NCI-H2227 (cell line): ENCODE results near the gene CNTRL.
"Not testable (repeated sequence)": the region's sequence is repeated elsewhere in the genome, so short reads cannot be mapped to it uniquely, and the experiment has no call there.

Experiments used
- DNase-seq: peaks from one replicate; lab custom pipeline; 2025; ENCODE audit not compliant: unreplicated experiment; lab: John Stamatoyannopoulos, UW

Gene CNTRL

GRCh38 chr9:121129384-121129783 lies 54.6 kb downstream of the CNTRL start:
- DNase-seq = not testable (repeated sequence)

GRCh38 chr9:121133104-121133816 lies 58.5 kb downstream of the CNTRL start:
- DNase-seq = no peak

GRCh38 chr9:121135642-121136041 lies 60.9 kb downstream of the CNTRL start:
- no peak for DNase-seq

GRCh38 chr9:121138561-121138960 lies 63.8 kb downstream of the CNTRL start:
- DNase-seq = no peak

- no peak for DNase-seq
These were observed 64.2 kb downstream of the CNTRL start for GRCh38 chr9:121138973-121139372.

- no peak for DNase-seq
These were observed 65.4 kb downstream of the CNTRL start for GRCh38 chr9:121140162-121140561.

GRCh38 chr9:121141306-121141705 lies 66.6 kb downstream of the CNTRL start:
- no peak for DNase-seq

- no peak for DNase-seq
These were observed 67.0 kb downstream of the CNTRL start for GRCh38 chr9:121141706-121142105.

GRCh38 chr9:121143771-121144170 lies 69.0 kb downstream of the CNTRL start:
- DNase-seq = no peak

GRCh38 chr9:121144482-121144881 lies 69.7 kb downstream of the CNTRL start:
- no peak for DNase-seq

- DNase-seq = no peak
These were observed 75.4 kb downstream of the CNTRL start for GRCh38 chr9:121150188-121150587.

GRCh38 chr9:121153642-121154041 lies 78.9 kb downstream of the CNTRL start:
- DNase-seq = no peak

- DNase-seq = no peak
These were observed 80.0 kb downstream of the CNTRL start for GRCh38 chr9:121154782-121155181.

GRCh38 chr9:121156263-121156731 lies 81.5 kb downstream of the CNTRL start:
- DNase-seq = no peak

GRCh38 chr9:121157939-121158338 lies 83.2 kb downstream of the CNTRL start:
- no peak for DNase-seq

GRCh38 chr9:121160025-121160424 lies 85.3 kb downstream of the CNTRL start:
- DNase-seq = no peak

GRCh38 chr9:121168052-121168451 lies 93.3 kb downstream of the CNTRL start:
- DNase-seq = no peak

GRCh38 chr9:121169094-121169601 lies 94.4 kb downstream of the CNTRL start:
- no peak for DNase-seq

- no peak for DNase-seq
These were observed 96.5 kb downstream of the CNTRL start for GRCh38 chr9:121171236-121171635.

GRCh38 chr9:121172726-121173487 lies 98.2 kb downstream of the CNTRL start:
- DNase-seq = no peak

GRCh38 chr9:121173501-121173900 lies 98.7 kb downstream of the CNTRL start:
- DNase-seq = no peak
